ENCODE data around the gene ARHGEF7. TPM values are rescaled to one million over a fixed set of nuclear protein-coding genes. Genes with fewer than 3 reads are reported as not detected.
"Not testable (repeated sequence)": the region's sequence is repeated elsewhere in the genome, so short reads cannot be mapped to it uniquely, and the experiment has no call there.

Gene ARHGEF7
- total RNA-seq, 1 donor from 2014 or later = 63.2 TPM

DNA sequence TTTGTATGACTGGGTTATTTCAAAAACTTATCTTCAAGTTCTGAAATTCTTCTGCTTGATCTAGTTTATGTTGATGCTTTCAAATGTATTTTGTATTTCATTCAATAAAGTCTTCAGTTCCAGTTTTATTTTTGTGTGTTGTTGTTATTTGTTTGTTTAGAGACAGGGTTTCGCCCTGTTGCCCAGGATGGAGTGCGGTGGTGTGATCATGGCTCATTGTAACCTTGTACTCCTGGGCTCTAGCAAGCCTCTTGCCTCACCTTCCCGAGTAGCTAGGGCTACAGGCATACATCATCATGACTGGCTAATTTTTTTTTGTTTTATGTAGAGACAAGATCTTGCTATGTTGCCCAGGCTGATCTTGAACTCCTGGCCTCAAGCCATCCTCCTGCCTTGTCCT lies 40.3 kb upstream of the ARHGEF7 start:
- no peaks in the 10 kb centered on the region for H3K4me1 ChIP-seq
- no peak for DNase-seq
- intact Hi-C loops (cut with DNase I) = no loop called here
- peaks cover 9% of the 10 kb centered on the region for H3K9me3 ChIP-seq
- TF ChIP-seq, protein P1, sequence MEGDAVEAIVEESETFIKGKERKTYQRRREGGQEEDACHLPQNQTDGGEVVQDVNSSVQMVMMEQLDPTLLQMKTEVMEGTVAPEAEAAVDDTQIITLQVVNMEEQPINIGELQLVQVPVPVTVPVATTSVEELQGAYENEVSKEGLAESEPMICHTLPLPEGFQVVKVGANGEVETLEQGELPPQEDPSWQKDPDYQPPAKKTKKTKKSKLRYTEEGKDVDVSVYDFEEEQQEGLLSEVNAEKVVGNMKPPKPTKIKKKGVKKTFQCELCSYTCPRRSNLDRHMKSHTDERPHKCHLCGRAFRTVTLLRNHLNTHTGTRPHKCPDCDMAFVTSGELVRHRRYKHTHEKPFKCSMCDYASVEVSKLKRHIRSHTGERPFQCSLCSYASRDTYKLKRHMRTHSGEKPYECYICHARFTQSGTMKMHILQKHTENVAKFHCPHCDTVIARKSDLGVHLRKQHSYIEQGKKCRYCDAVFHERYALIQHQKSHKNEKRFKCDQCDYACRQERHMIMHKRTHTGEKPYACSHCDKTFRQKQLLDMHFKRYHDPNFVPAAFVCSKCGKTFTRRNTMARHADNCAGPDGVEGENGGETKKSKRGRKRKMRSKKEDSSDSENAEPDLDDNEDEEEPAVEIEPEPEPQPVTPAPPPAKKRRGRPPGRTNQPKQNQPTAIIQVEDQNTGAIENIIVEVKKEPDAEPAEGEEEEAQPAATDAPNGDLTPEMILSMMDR (IDR thresholded peaks at IDR 0.05) = no peak
- H3K27me3 ChIP-seq = no peaks in the 10 kb centered on the region
- no peak overlapping the region for H3K4me3 ChIP-seq
- no peak for ATAC-seq
- no peaks in the 10 kb centered on the region for H3K36me3 ChIP-seq
- no peak overlapping the region for H3K27ac ChIP-seq

DNA sequence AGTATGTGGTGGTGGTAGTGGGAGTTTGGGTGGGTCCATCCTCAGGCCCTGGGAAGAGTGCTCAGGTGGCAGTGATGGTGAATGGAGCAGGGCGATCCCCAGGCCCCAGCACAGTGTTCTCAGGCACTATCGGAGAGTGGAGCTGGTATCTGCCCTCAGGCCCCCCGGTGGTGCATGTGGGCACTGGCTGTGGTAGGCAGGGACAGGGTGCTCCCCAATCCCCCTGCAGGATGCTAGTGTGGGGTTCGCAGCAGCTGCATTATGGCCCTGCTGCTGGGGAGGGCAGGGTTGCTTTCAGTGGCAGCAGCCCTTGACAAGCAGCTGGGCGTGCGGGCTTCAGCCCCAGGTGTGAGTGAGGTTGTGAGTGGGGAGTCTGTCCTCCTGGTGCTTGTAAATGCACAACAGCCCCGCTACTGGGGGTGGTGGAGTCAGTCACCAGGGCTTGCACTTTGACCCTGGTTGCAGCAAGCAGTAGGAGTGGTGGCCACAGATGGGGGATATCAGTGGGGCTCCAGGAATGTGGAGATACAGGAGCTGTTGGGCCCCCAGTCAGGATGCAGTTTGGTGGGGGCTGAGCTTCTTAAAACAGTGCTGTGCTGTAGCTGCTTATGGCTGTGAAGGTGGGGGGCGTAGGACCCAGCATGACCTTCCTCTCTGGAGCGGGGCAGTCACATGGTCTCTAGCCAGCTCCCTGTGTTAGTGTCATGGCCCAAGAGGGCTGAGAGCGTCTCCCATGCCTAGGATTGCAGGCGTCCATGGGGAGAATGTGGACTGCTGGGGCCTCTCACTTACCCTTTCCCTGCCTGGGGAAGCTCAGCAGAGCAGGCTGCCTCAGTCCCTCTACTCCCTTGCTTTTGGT lies 38.7 kb upstream of the ARHGEF7 start:
- ATAC-seq (peak; percentile 28), DNase-seq (no peak)
- Histone ChIP-seq H3K27ac (no peak overlapping the region), H3K36me3 (no peaks in the 10 kb centered on the region), H3K4me3 (no peak overlapping the region), H3K27me3 (no peaks in the 10 kb centered on the region), H3K4me1 (no peaks in the 10 kb centered on the region), H3K9me3 (peaks cover 9% of the 10 kb centered on the region)
- intact Hi-C loops (cut with DNase I) = no loop called here
- TF ChIP-seq, protein P1 (IDR thresholded peaks at IDR 0.05) = no peak

DNA sequence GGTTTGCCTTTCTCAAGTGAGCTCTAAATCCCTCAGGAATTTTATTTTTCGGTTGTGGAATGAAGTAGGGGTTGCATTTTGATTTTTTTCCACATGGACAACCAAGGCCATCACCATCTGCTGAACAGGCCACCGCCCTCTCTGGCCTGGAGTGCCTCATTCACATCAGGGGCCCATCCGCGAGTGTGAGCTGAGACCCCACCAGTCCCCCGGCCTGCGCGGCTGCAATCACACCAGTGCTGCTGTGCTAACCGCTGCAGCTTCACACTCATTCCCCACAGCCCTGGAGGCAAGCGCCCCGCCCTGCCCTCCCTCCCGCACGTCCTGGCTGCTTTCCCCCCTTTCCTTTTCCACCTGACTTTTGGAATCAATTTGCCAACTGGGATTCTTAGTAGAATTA lies 35.7 kb upstream of the ARHGEF7 start:
- DNase-seq = no peak
- no peak overlapping the region for H3K4me3 ChIP-seq
- no peaks in the 10 kb centered on the region for H3K36me3 ChIP-seq
- peaks cover under 1% of the 10 kb centered on the region for H3K9me3 ChIP-seq
- no peaks in the 10 kb centered on the region for H3K4me1 ChIP-seq
- intact Hi-C loops (cut with DNase I) = no loop called here
- H3K27me3 ChIP-seq = no peaks in the 10 kb centered on the region
- TF ChIP-seq, protein P1 (IDR thresholded peaks at IDR 0.05) = no peak
- no peak for ATAC-seq
- no peak overlapping the region for H3K27ac ChIP-seq

DNA sequence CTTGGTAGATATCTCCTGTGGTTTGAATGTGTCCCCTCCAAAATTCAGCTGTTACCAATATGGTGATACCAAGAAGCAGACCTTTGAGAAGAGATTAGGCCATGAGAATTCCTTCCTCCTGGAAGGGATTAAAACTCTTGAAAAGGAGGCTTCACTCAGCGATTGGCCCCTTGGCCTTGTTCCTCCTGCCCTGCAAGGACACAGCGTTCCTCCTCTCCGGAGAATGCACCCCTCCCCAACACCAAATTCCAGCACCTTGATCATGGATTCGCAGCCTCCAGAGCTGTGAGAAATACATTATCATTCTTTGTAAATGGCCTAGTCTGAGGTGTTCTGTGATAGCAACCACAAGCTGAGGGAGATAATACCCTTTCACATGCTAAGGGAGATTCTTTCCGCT lies 34.5 kb upstream of the ARHGEF7 start:
- H3K27me3 ChIP-seq = no peaks in the 10 kb centered on the region
- DNase-seq (no peak), ATAC-seq (no peak)
- H3K27ac ChIP-seq = no peak overlapping the region
- intact Hi-C loops (cut with DNase I) = no loop called here
- no peak overlapping the region for H3K4me3 ChIP-seq
- TF ChIP-seq, protein P1 (IDR thresholded peaks at IDR 0.05) = no peak
- H3K36me3 ChIP-seq = no peaks in the 10 kb centered on the region
- no peaks in the 10 kb centered on the region for H3K9me3 ChIP-seq
- H3K4me1 ChIP-seq = no peaks in the 10 kb centered on the region

DNA sequence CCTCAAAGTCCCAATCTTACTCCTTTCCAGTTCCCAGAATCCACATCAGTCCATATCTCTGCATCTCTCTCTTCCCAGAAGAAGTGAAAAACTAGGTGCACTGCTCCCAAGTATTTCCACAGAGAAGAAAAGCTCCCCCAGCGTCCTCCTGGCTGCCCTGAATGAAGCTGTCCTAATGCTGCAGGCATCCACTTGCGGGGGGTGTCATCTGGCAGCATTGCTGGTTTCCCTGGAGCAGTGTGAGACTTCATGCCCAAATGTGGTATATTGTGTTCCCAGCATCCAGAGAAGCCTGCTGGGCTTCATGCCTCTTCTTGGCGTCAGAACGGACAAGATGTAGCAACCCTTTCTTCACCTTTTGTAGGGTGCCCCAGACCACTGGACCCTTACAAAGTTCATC lies 32.9 kb upstream of the ARHGEF7 start:
- TF ChIP-seq, protein P1 (IDR thresholded peaks at IDR 0.05) = no peak
- ATAC-seq (no peak), DNase-seq (no peak)
- no peaks in the 10 kb centered on the region for H3K4me1 ChIP-seq
- no peaks in the 10 kb centered on the region for H3K36me3 ChIP-seq
- H3K4me3 ChIP-seq = no peak overlapping the region
- intact Hi-C loops (cut with DNase I) = no loop called here
- no peak overlapping the region for H3K27ac ChIP-seq
- H3K27me3 ChIP-seq = no peaks in the 10 kb centered on the region
- H3K9me3 ChIP-seq = no peaks in the 10 kb centered on the region

DNA sequence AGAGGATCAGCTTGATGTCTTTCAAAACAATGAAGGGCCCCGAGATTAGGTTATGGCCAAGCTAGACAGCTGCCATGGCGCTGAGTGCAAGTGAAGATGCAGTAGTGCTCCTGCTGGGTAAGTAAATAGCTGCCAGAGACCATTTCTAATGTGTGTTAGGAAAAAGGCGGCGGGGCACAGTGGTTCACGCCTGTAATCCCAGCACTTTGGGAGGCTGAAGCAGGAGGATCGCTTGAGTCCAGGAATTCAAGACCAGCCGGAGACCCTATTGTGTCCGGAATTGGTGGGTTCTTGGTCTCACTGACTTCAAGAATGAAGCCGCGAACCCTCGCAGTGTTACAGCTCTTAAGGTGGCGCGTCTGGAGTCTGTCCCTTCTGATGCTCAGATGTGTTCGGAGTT lies 32.3 kb upstream of the ARHGEF7 start:
- DNase-seq; H3K4me1 ChIP-seq; H3K4me3 ChIP-seq; H3K9me3 ChIP-seq; H3K27me3 ChIP-seq; H3K27ac ChIP-seq; intact Hi-C loops (cut with DNase I); ATAC-seq; H3K36me3 ChIP-seq: not testable (repeated sequence)

DNA sequence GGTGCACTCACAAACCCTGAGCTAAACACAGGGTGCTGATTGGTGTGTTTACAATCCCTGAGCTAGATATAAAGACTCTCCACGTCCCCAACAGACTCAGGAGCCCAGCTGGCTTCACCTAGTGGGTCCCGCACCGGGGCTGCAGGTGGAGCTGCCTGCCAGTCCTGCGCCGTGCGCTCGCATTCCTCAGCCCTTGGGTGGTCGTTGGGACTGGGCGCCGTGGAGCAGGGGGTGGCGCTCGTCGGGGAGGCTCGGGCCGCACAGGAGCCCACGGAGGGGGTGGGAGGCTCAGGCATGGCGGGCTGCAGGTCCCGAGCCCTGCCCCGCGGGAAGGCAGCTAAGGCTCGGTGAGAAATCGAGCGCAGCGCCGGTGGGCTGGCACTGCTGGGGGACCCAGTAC lies 31.4 kb upstream of the ARHGEF7 start:
- H3K4me3 ChIP-seq; H3K36me3 ChIP-seq; H3K27ac ChIP-seq; H3K4me1 ChIP-seq; intact Hi-C loops (cut with DNase I); DNase-seq; ATAC-seq; H3K27me3 ChIP-seq; H3K9me3 ChIP-seq: not testable (repeated sequence)
